ENCODE measurements around the gene MACROD2. TPM values are rescaled to one million over a fixed set of nuclear protein-coding genes. Genes with fewer than 3 reads are reported as not detected.

Gene MACROD2
- total RNA-seq, 1 donor from 2014 or later, result 47.7 TPM

GRCh38 chr20:16049529-16050093 lies 2054.3 kb downstream of the MACROD2 start:
- FAIRE-seq, result no peak
- no peak for DNase-seq (ENCODE audit: low spot score in 2 of 2)

GRCh38 chr20:16050366-16050765 lies 2055.1 kb downstream of the MACROD2 start:
- FAIRE-seq (no peak), DNase-seq (ENCODE audit: low spot score in 2 of 2) (no peak)

- FAIRE-seq, result no peak
Observed at GRCh38 chr20:16051968-16052367, 2056.7 kb downstream of the MACROD2 start.

DNA sequence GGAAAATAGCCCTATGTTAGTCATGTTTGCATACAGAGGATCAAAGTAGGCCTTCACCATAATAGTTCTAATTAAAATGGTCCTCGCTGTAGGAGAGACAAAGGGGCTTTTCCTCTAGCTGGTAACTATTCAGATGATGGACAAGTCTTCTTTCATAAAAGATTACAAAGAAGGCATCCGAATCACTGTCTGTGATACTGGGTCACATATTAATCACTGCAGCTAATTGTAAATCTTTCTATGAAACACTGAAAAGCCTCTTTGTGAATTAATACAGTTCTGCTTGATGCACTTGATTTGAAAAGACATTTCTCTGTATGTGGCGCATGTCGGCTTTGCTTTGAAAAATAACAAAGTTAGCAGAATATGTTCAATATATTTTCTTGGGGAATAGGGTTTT lies 2057.1 kb downstream of the MACROD2 start:
- DNase-seq (ENCODE audit: low spot score in 2 of 2) (peak in 1 of 2 donors; percentile 2), FAIRE-seq (peak; percentile 28)

More at GRCh38 chr20:16051968-16052367, 2056.7 kb downstream of the MACROD2 start:
- no peak for DNase-seq (ENCODE audit: low spot score in 2 of 2)

DNA sequence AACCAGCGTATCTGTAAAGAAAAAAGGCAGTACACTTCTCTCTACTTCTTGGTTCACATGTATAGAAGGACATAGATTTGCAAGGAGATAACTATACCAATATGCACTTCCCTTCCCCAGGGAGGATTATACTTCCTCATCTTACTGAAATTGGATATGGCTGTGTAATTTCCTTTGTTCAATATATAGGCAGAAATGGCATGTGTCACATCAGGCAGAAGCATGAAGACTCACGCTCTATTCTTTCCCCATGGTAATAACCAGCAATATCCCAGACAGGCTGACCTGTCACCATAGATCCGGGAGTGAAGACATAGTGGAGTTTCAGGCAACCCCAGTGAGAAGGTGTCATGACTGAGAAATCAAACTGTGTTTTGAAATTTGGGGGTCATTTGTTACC lies 2059.7 kb downstream of the MACROD2 start:
- no peak for DNase-seq (ENCODE audit: low spot score in 2 of 2)
- no peak for FAIRE-seq

DNA sequence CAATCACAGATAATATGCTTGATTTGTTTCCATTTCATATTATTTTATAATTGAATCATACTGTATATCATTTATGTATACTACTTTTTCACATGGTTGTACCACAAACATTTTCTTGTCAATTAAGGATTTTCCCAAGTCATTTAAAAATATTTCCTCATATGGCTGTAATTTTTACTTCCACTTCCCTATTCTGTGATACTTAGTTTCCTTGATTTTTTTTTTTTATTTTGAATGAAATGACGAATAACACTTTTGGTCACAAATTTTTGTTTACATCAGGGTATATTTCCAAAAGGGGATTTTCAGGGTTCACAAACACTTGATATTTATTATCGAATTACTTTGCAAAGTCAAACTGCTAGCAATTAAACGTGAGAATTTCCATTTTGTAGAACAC lies 2062.3 kb downstream of the MACROD2 start:
- DNase-seq (ENCODE audit: low spot score in 2 of 2) (no peak), FAIRE-seq (no peak)

GRCh38 chr20:16058268-16058667 lies 2063.0 kb downstream of the MACROD2 start:
- DNase-seq (ENCODE audit: low spot score in 2 of 2), result no peak
- no peak for FAIRE-seq

DNA sequence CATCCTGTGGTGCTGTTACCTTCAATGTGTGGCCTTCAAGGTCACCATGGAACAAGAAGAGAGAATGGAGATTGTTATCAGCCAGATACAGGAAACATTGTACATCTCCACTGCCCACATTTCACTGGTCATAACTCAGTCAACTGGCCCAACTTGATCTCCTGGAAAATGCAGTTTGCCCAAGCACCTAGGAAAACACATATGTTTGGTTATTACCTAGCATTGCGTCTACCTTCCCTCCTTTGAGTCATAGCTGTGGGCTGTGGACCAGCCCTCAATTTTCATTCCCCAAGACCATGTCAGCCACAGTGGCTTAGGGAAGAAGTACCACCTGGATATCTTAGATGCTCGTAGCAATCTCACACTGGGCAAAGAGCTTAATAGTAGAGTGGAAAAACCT lies 2064.5 kb downstream of the MACROD2 start:
- FAIRE-seq (no peak), DNase-seq (ENCODE audit: low spot score in 2 of 2) (no peak)

DNA sequence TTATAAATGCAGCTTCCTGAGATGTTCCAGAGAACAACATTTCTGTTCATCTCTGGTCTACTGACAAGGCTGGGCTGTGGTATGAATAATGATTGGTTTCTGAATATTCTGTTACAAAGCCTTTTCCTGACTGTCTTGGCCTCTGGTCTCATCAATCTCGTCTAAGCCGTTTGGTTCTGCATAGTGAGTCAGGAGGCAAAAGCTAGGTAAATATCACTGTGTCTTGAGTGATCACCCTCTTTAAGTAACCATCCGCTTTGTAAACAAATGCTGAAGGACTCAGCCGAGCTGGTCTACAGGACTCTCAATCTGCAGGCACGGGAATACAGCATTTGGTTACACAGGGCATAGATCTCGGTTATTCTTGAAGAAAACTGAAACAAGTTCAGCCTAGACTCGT lies 2066.0 kb downstream of the MACROD2 start:
- FAIRE-seq, result no peak
- DNase-seq (ENCODE audit: low spot score in 2 of 2), result no peak

DNA sequence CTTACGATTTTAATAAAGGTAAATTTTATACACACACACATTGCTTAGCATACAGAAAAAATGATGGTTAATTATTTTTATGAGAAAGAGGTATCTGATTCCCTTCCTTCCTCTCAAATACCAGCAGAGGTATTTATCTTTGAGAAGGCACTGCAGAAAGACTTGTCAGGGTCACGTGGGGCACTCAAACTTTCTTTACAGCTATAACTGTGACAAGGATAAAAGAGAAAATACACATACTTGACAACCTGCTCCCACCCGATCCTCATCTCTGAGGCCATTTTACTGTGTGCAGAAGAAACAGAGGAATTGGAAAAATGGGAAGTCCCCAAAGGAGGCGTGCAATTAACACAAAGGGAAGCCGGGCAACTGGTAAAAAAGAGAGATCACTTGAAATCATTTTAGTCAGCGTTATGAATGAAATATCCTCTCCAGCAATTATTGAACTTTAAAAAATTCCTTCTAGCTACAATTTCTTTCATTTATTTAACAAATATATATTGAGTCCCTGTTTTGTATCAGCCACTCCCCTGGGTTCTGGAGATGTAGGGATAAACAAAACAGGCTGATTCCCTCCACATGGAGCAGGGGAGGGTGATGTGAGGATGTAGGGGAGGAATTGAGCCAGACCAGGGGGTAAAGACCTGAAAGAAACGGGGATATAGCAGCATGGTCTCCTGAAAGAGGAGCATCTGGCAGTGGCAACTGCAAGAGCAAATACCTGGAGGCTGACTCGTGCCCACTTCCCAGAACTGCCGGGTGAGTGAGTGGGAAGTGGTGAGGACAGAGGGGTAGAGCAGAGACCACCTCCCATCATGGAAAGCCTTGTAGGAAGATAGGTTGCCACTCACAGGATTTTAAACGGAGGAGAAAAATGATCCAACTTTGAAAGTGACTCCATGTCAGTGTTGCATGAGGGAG lies 2067.6 kb downstream of the MACROD2 start:
- no peak for DNase-seq (ENCODE audit: low spot score in 2 of 2)
- FAIRE-seq, result no peak

- DNase-seq (ENCODE audit: low spot score in 2 of 2), result no peak
- FAIRE-seq, result no peak
Observed at GRCh38 chr20:16063881-16064280, 2068.6 kb downstream of the MACROD2 start.

GRCh38 chr20:16064989-16065707 lies 2069.8 kb downstream of the MACROD2 start:
- DNase-seq (ENCODE audit: low spot score in 2 of 2) (no peak), FAIRE-seq (no peak)

- no peak for FAIRE-seq
- no peak for DNase-seq (ENCODE audit: low spot score in 2 of 2)
Observed at GRCh38 chr20:16066571-16066970, 2071.3 kb downstream of the MACROD2 start.

- FAIRE-seq (no peak), DNase-seq (ENCODE audit: low spot score in 2 of 2) (no peak)
Observed at GRCh38 chr20:16069389-16070010, 2074.2 kb downstream of the MACROD2 start.

DNA sequence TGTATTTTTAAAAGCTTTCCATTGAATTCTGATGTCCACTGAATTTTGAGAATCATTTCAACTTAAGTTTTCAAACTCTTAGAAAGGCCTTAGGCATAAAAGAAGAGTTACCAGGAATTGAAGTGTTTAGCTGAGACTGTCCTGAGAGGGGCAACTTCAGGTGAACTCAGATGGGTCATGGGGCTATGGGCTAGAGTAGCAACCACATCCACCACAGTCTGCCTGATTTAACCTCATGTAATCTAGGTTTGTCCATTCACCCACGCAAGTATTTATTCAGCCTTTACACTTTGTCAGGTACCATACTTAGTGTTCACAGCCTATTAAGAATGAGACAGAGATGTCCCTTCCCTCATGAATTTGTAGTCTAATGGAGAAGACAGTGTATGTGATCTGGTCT lies 2076.9 kb downstream of the MACROD2 start:
- DNase-seq (ENCODE audit: low spot score in 2 of 2) (no peak), FAIRE-seq (no peak)

DNA sequence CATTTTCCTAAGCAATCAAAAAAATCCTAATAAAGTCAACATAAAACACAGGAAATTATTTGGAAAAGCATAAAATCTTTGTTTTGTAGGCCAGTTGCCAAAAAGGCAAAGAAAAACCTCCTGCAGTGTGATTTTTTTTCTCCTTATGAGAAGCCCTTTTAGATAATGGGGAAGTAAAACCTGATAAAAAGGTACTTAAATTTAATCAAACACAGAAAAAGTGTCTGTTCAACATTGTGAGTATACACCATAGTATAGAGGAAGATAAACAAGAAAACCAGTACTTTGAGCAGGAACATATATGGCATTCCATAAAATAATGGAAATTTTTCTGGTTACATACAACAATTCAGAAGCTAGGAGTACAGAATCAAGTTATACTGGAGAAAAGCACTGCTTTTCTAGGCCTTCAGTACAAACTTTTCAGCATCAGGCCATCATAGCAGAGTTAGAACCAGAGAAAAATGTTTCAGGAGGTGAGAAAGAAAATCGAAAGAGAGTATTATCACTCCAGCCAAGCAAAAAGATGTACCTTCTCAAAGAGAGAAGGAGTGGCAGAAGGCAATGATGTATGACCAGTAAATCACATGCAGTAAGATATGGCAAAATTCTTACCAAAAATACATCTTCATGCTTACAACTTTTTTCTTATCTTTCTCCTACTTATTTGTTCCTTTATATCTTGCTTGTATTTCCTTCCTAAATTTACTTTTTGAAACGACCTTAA lies 2083.0 kb downstream of the MACROD2 start:
- DNase-seq (ENCODE audit: low spot score in 2 of 2), result no peak
- peak; percentile 69 for FAIRE-seq

DNA sequence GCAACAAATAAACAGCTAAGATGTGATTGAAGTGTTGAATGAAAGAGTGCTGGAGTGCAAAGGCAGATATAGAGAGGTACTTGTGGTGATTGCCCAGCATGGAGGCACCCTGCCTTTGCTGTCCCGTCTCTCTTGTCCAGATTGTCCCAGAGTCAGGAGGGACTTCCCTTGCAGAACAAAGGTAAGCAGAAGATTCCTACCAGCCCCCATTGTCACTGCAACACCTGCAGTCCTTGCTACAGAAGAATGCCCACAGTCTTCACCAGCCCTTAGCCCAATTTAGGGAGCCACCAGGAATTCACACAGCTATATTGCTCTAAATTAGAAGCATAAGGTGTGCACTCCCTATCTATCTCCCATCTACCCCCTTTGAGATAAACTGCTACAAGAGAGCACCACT lies 2086.1 kb downstream of the MACROD2 start:
- no peak for FAIRE-seq
- no peak for DNase-seq (ENCODE audit: low spot score in 2 of 2)

DNA sequence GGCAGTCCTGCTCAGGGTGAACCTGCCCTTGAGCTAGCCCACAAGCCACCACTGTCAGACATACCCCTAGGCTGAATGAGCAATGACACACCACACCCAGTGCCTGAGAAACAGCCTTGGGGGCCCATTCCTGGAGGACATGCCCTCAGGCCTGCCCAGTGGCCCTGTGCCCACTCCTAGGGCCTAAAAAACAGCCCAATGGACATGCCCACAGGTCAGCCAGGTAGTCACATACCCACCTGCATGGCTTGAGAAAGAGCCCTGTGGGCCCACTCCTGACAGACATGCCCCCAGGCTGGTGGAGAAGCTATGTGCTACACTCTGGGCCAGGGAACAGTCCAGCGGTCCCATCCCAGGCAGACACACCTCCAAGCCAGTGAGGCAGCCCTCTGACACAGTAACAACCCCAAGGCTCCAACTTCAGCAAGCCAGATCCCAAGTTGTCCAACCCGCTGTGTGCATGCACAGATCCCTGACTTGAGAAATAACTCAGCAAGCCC lies 2086.8 kb downstream of the MACROD2 start:
- FAIRE-seq (no peak), DNase-seq (ENCODE audit: low spot score in 2 of 2) (no peak)

DNA sequence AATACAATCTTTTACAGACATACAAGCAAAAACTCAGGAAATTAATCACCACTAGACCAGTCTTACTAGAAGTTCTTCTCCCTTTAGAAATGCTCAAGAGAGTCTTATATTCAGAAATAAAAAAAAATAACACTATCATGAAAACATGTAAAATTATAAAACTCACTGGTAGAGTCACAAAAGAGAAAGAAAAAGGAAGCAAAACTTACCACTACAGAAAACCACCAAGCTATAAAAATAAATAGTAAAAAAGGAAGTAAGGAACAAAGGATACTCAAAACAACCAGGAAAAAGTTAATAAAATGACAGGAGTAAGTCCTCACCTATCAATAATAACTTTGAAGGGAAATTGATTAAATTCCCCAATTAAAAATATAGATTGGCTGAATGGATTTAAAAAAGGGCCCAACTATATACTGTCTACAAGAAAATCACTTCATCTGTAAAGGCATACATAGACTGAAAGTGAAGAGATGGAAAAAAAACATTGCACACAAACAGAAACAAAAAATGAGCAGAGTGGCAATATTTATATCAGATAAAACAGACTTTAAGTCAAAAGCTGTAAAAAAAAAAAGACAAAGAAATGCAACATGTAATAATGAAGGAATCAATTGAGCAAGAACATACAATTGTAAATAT lies 2088.4 kb downstream of the MACROD2 start:
- DNase-seq (ENCODE audit: low spot score in 2 of 2) (no peak), FAIRE-seq (no peak)

- DNase-seq (ENCODE audit: low spot score in 2 of 2) (no peak), FAIRE-seq (no peak)
Observed at GRCh38 chr20:16095226-16095625, 2099.9 kb downstream of the MACROD2 start.
